ENCODE measurements around the gene PARP15.
A peak's percentile ranks its signal among the peaks of the same experiment; 100 is the strongest.

Gene PARP15

GRCh38 chr3:122572940-122573412 lies 4.5 kb upstream of the PARP15 start:
- DNase-seq (ENCODE audit: low read depth in 2 of 2) = peak; percentile 6 to 10

- peak; percentile 25 to 38 for DNase-seq (ENCODE audit: low read depth in 2 of 2)
Observed at GRCh38 chr3:122576174-122576940, 1.1 kb upstream of the PARP15 start.

- DNase-seq (ENCODE audit: low read depth in 2 of 2) = no peak
Observed at GRCh38 chr3:122578069-122578740, 755 bp downstream of the PARP15 start.

- no peak for DNase-seq (ENCODE audit: low read depth in 2 of 2)
Observed at GRCh38 chr3:122580470-122580869, 3.0 kb downstream of the PARP15 start.

GRCh38 chr3:122581622-122582021 lies 4.2 kb downstream of the PARP15 start:
- DNase-seq (ENCODE audit: low read depth in 2 of 2) = no peak

- no peak for DNase-seq (ENCODE audit: low read depth in 2 of 2)
Observed at GRCh38 chr3:122582390-122582789, 4.9 kb downstream of the PARP15 start.

- no peak for DNase-seq (ENCODE audit: low read depth in 2 of 2)
Observed at GRCh38 chr3:122586098-122586497, 8.6 kb downstream of the PARP15 start.

- DNase-seq (ENCODE audit: low read depth in 2 of 2) = no peak
Observed at GRCh38 chr3:122586773-122587485, 9.5 kb downstream of the PARP15 start.

GRCh38 chr3:122587572-122587971 lies 10.1 kb downstream of the PARP15 start:
- no peak for DNase-seq (ENCODE audit: low read depth in 2 of 2)

- no peak for DNase-seq (ENCODE audit: low read depth in 2 of 2)
Observed at GRCh38 chr3:122589297-122589696, 11.8 kb downstream of the PARP15 start.

GRCh38 chr3:122590610-122591009 lies 13.2 kb downstream of the PARP15 start:
- DNase-seq (ENCODE audit: low read depth in 2 of 2) = no peak

GRCh38 chr3:122594025-122594424 lies 16.6 kb downstream of the PARP15 start:
- no peak for DNase-seq (ENCODE audit: low read depth in 2 of 2)

- DNase-seq (ENCODE audit: low read depth in 2 of 2) = no peak
Observed at GRCh38 chr3:122598151-122598550, 20.7 kb downstream of the PARP15 start.

- DNase-seq (ENCODE audit: low read depth in 2 of 2) = no peak
Observed at GRCh38 chr3:122598556-122598955, 21.1 kb downstream of the PARP15 start.

- DNase-seq (ENCODE audit: low read depth in 2 of 2) = no peak
Observed at GRCh38 chr3:122602011-122602710, 24.7 kb downstream of the PARP15 start.

GRCh38 chr3:122603056-122603455 lies 25.6 kb downstream of the PARP15 start:
- no peak for DNase-seq (ENCODE audit: low read depth in 2 of 2)

GRCh38 chr3:122606330-122606729 lies 28.9 kb downstream of the PARP15 start:
- DNase-seq (ENCODE audit: low read depth in 2 of 2) = no peak

GRCh38 chr3:122608916-122609315 lies 31.5 kb downstream of the PARP15 start:
- DNase-seq (ENCODE audit: low read depth in 2 of 2) = no peak

- no peak for DNase-seq (ENCODE audit: low read depth in 2 of 2)
Observed at GRCh38 chr3:122609798-122610559, 32.5 kb downstream of the PARP15 start.

- no peak for DNase-seq (ENCODE audit: low read depth in 2 of 2)
Observed at GRCh38 chr3:122612696-122613095, 35.2 kb downstream of the PARP15 start.

GRCh38 chr3:122615303-122615702 lies 37.9 kb downstream of the PARP15 start:
- no peak for DNase-seq (ENCODE audit: low read depth in 2 of 2)

Measured in stimulated activated CD4-positive, alpha-beta T cell treated with anti-CD3 and anti-CD28 coated beads, Interleukin-15, amount 100 ng/mL, for 48 hours (primary cell).